GM21423 (cell line): ENCODE data around the gene ZBTB11.
"Not testable (repeated sequence)": the region's sequence is repeated elsewhere in the genome, so short reads cannot be mapped to it uniquely, and the experiment has no call there.

ENCODE experiments used
- ATAC-seq: cut with Tn5 transposase; IDR thresholded peaks from one replicate; pipeline ENCODE4 v1.9.1; 2021; ENCODE audit warnings: mild to moderate bottlenecking, moderate library complexity; ENCODE audit not compliant: unreplicated experiment

Gene ZBTB11

GRCh38 chr3:101691685-101692671 is 15.0 kb upstream of the ZBTB11 start:
- not testable (repeated sequence) for ATAC-seq

GRCh38 chr3:101690972-101691371 is 14.0 kb upstream of the ZBTB11 start:
- ATAC-seq: peak; percentile 38

GRCh38 chr3:101689286-101689685 is 12.4 kb upstream of the ZBTB11 start:
- no peak for ATAC-seq

- ATAC-seq: no peak
These were observed 10.4 kb upstream of the ZBTB11 start for GRCh38 chr3:101687142-101687931.

GRCh38 chr3:101685870-101686307 is 9.0 kb upstream of the ZBTB11 start:
- ATAC-seq: peak; percentile 2

- ATAC-seq: no peak
These were observed 8.1 kb upstream of the ZBTB11 start for GRCh38 chr3:101685050-101685400.

- ATAC-seq: no peak
These were observed 3.5 kb upstream of the ZBTB11 start for GRCh38 chr3:101680466-101680865.

GRCh38 chr3:101678837-101679236 is 1.9 kb upstream of the ZBTB11 start:
- not testable (repeated sequence) for ATAC-seq

GRCh38 chr3:101677436-101678286 is 729 bp upstream of the ZBTB11 start:
- no peak for ATAC-seq

GRCh38 chr3:101676216-101676764 is 642 bp downstream of the ZBTB11 start:
- ATAC-seq: peak; percentile 84

- ATAC-seq: no peak
These were observed 1.2 kb downstream of the ZBTB11 start for GRCh38 chr3:101675709-101676215.

GRCh38 chr3:101674518-101674917 is 2.4 kb downstream of the ZBTB11 start:
- no peak for ATAC-seq

- no peak for ATAC-seq
These were observed 3.0 kb downstream of the ZBTB11 start for GRCh38 chr3:101673953-101674352.

- no peak for ATAC-seq
These were observed 5.9 kb downstream of the ZBTB11 start for GRCh38 chr3:101671014-101671413.

- no peak for ATAC-seq
These were observed 9.1 kb downstream of the ZBTB11 start for GRCh38 chr3:101667844-101668243.

GRCh38 chr3:101667331-101667730 is 9.6 kb downstream of the ZBTB11 start:
- no peak for ATAC-seq

GRCh38 chr3:101665851-101666250 is 11.1 kb downstream of the ZBTB11 start:
- ATAC-seq: peak; percentile 49

- ATAC-seq: no peak
These were observed 11.6 kb downstream of the ZBTB11 start for GRCh38 chr3:101665357-101665756.

GRCh38 chr3:101660714-101661113 is 16.2 kb downstream of the ZBTB11 start:
- no peak for ATAC-seq

- no peak for ATAC-seq
These were observed 20.3 kb downstream of the ZBTB11 start for GRCh38 chr3:101656651-101657050.
